Esophagus muscularis mucosa (tissue), 4 donors: ENCODE measurements around the gene TMEM17. TPM values are rescaled to one million over a fixed set of nuclear protein-coding genes. Genes with fewer than 3 reads are reported as not detected.
"Not testable (repeated sequence)": the region's sequence is repeated elsewhere in the genome, so short reads cannot be mapped to it uniquely, and the experiment has no call there.

ENCODE experiments used
- DNase-seq: peaks from one replicate; pipeline ENCODE4 v3.0.0-alpha.2; 2017; ENCODE audit errors: extremely low spot score
- H3K27ac ChIP-seq, 4 donors: fragments of 200-600 bp; sonication (generic); replicated peaks in 1 of 4; 1 replicate in 3 of 4; 2 replicates in 1 of 4; pipeline ENCODE4 v1.5.1; 2016 to 2019; ENCODE audit warnings: mild to moderate bottlenecking in 1 of 4
- H3K27me3 ChIP-seq, 4 donors: fragments of 200-600 bp; sonication (generic); one replicate each; pipeline versions ENCODE4 v1.5.1 to v1.6.0; 2016 to 2019
- H3K36me3 ChIP-seq, 4 donors: fragments of 200-600 bp; sonication (generic); one replicate each; pipeline ENCODE4 v1.5.1; 2016 to 2019
- H3K4me1 ChIP-seq, 4 donors: fragments of 200-600 bp; sonication (generic); one replicate each; pipeline ENCODE4 v1.5.1; 2016 to 2019
- H3K4me3 ChIP-seq, 4 donors: fragments of 200-600 bp; sonication (generic); 1 replicate in 2 of 4; 2 replicates in 2 of 4; pipeline ENCODE4 v1.5.1; 2016 to 2019; ENCODE audit warnings: mild to moderate bottlenecking in 4 of 4, moderate library complexity in 1 of 4
- H3K9me3 ChIP-seq, 4 donors: fragments of 200-600 bp; sonication (generic); 1 replicate in 3 of 4; 2 replicates in 1 of 4; pipeline ENCODE4 v1.5.1; 2016 to 2019
- CTCF ChIP-seq, 3 experiments: fragments of 200-600 bp in 2 of 3; fragments of 450-650 bp in 1 of 3; sonication (generic) in 2 of 3; IDR thresholded peaks; one replicate each; pipeline ENCODE4 v1.5.1; 2017 to 2019; ENCODE audit warnings: antibody characterized with exemption in 3 of 3, mild to moderate bottlenecking in 2 of 3, moderate library complexity in 1 of 3
- EP300 ChIP-seq: sonication (generic); formaldehyde crosslinking; IDR thresholded peaks from one replicate; pipeline ENCODE4 v1.6.1; 2017; ENCODE audit warnings: antibody characterized with exemption
- POLR2A ChIP-seq: fragments of 450-650 bp; IDR thresholded peaks from one replicate; pipeline ENCODE4 v1.6.1; 2017; ENCODE audit warnings: antibody characterized with exemption, moderate library complexity, mild to moderate bottlenecking, low read depth
- POLR2AphosphoS5 ChIP-seq, 2 donors: sonication (generic); formaldehyde crosslinking; IDR thresholded peaks; one replicate each; pipeline ENCODE4 v1.6.1; 2017; ENCODE audit warnings: antibody characterized with exemption in 2 of 2
- WGBS: methylation state at CpG from one replicate; pipeline ENCODE4 v1.1.5; 2018; 5-methylcytosine and 5-hydroxymethylcytosine counted together
- intact Hi-C: fragments of 100-400 bp; cut with DNase I; formaldehyde crosslinking; loops from one replicate; pipeline ENCODE4 v1.15.1; 2023
- total RNA-seq, 4 donors: library from RNA; depleted of rRNA; stranded (reverse); fragments of >200 nt; gene quantifications; one replicate each; pipeline versions ENCODE4 v1.1.0 to v1.2.1, GENCODE V29; 2016

TMEM17 gene
- total RNA-seq, 4 donors from 2014 or later: 1.9 to 3.8 (median 2.4) TPM

- WGBS: 97% methylated on average over 7 of the region's 7 CpGs
Observed at GRCh38 chr2:62536873-62537547, 31.0 kb upstream of the TMEM17 start.

GRCh38 chr2:62535521-62535920, 29.5 kb upstream of the TMEM17 start:
- H3K27me3 ChIP-seq, H3K36me3 ChIP-seq, H3K27ac ChIP-seq, H3K9me3 ChIP-seq, DNase-seq, H3K4me3 ChIP-seq, intact Hi-C loops: not testable (repeated sequence)
- WGBS: 86% methylated on average over 3 of the region's 3 CpGs
- H3K4me1 ChIP-seq: peaks cover 0 to 12% (median 9%) of the 10 kb centered on the region in 4 donors

More at GRCh38 chr2:62536873-62537547, 31.0 kb upstream of the TMEM17 start:
- H3K4me1 ChIP-seq: peaks cover 0 to 25% (median 16%) of the 10 kb centered on the region in 4 donors
- H3K27ac ChIP-seq: no peak overlapping the region
- intact Hi-C loops: no loop called here
- no peaks in the 10 kb centered on the region for H3K27me3 ChIP-seq
- no peaks in the 10 kb centered on the region for H3K36me3 ChIP-seq
- H3K9me3 ChIP-seq: no peaks in the 10 kb centered on the region
- DNase-seq: no peak
- TF ChIP-seq POLR2A: no peak
- TF ChIP-seq CTCF (IDR thresholded peaks at IDR 0.05): no peak
- no peak for TF ChIP-seq EP300
- no peak for TF ChIP-seq POLR2AphosphoS5 (IDR thresholded peaks at IDR 0.05)
- no peak overlapping the region for H3K4me3 ChIP-seq

- Histone ChIP-seq H3K9me3 (no peaks in the 10 kb centered on the region), H3K36me3 (no peaks in the 10 kb centered on the region), H3K27ac (no peak overlapping the region), H3K27me3 (no peaks in the 10 kb centered on the region), H3K4me1 (peaks cover 0 to 15% (median 8%) of the 10 kb centered on the region in 4 donors), H3K4me3 (no peak overlapping the region)
- no peak for DNase-seq
- WGBS: 89% methylated on average over 4 of the region's 7 CpGs
- intact Hi-C loops: no loop called here
- no peak for TF ChIP-seq CTCF (IDR thresholded peaks at IDR 0.05)
- no peak for TF ChIP-seq EP300
- no peak for TF ChIP-seq POLR2AphosphoS5 (IDR thresholded peaks at IDR 0.05)
- TF ChIP-seq POLR2A: no peak
Observed at GRCh38 chr2:62531594-62531993, 25.6 kb upstream of the TMEM17 start.

- TF ChIP-seq CTCF (IDR thresholded peaks at IDR 0.05) (no peak), EP300 (no peak), POLR2A (no peak), POLR2AphosphoS5 (IDR thresholded peaks at IDR 0.05) (no peak)
- Histone ChIP-seq H3K9me3 (no peaks in the 10 kb centered on the region), H3K4me1 (peaks cover 0 to 23% (median 20%) of the 10 kb centered on the region in 4 donors), H3K27me3 (no peaks in the 10 kb centered on the region), H3K36me3 (no peaks in the 10 kb centered on the region), H3K4me3 (no peak overlapping the region), H3K27ac (no peak overlapping the region)
- DNase-seq: no peak
- intact Hi-C loops: no loop called here
Observed at GRCh38 chr2:62529758-62530157, 23.8 kb upstream of the TMEM17 start.

- no peaks in the 10 kb centered on the region for H3K27me3 ChIP-seq
- intact Hi-C loops: no loop called here
- 59% methylated on average over 3 of the region's 3 CpGs for WGBS
- no peak overlapping the region for H3K4me3 ChIP-seq
- no peak for DNase-seq
- H3K27ac ChIP-seq: no peak overlapping the region
- no peaks in the 10 kb centered on the region for H3K36me3 ChIP-seq
- no peak for TF ChIP-seq POLR2A
- TF ChIP-seq CTCF (IDR thresholded peaks at IDR 0.05): no peak
- no peak for TF ChIP-seq EP300
- TF ChIP-seq POLR2AphosphoS5 (IDR thresholded peaks at IDR 0.05): no peak
- H3K4me1 ChIP-seq: peaks cover 0 to 23% (median 20%) of the 10 kb centered on the region in 4 donors
- H3K9me3 ChIP-seq: no peaks in the 10 kb centered on the region
Observed at GRCh38 chr2:62527478-62528210, 21.6 kb upstream of the TMEM17 start.
